ENCODE measurements around the gene CACNA2D4. TPM values are rescaled to one million over a fixed set of nuclear protein-coding genes. Genes with fewer than 3 reads are reported as not detected.
A peak's percentile ranks its signal among the peaks of the same experiment; 100 is the strongest.

CACNA2D4 gene
- total and polyA plus RNA-seq, 5 donors from 2014 or later, result 2.9 to 10.4 (median 6.4) TPM

DNA sequence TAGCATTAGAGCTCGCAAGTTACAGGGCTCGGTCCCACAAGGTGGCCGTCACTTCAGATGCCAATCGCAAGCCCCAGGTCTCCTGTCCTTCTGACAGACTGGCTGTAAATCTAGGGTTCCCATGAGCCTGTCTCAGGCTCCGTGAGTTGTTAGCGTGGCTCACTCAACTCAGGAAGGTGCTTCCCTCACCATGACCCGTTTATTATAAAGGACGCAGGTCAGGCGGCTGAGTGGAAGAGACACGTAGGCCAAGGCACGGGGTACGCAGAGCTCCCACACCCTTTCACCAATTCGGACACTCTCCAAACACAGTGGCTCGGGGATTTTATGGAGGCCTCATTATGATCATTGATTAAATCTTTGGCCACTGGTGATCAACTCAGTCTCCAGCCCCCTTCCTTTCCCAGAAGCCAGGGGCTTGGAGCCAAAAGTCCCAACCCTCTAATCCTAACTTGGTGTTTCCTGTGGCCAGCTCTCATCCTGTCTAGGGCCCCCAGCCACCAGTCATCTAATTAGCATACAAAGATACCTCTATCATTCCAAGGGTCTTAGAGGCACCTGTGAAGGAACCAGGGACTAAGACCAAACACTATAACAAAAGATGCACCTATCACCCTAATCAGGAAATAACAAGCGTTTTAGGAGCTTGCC is 123.9 kb downstream of the CACNA2D4 start:
- Mint-ChIP-seq H3K9me3 (no peaks in the 10 kb centered on the region), H3K27ac (peak overlapping the region in 1 of 3 donors; percentile 31), H3K36me3 (no peaks in the 10 kb centered on the region), H3K4me1 (peaks cover 13 to 35% (median 18%) of the 10 kb centered on the region in 4 donors), H3K4me3 (peak overlapping the region in 2 of 4 donors; percentile 71 to 81), H3K27me3 (no peaks in the 10 kb centered on the region)
- no peak overlapping the region for H3K27ac ChIP-seq (ENCODE audit: insufficient read depth, low read length, poor library complexity, severe bottlenecking)
- H3K36me3 ChIP-seq (ENCODE audit: control insufficient read depth, insufficient read depth, low read length), result no peaks in the 10 kb centered on the region
- DNase-seq (no peak), ATAC-seq (ENCODE audit: low read depth in 2 of 2) (no peak)
- no peaks in the 10 kb centered on the region for H3K9me3 ChIP-seq (ENCODE audit: control insufficient read depth in 2 of 2, low read length in 2 of 2)
- no peaks in the 10 kb centered on the region for H3K27me3 ChIP-seq (ENCODE audit: control insufficient read depth, insufficient read depth, low read length)
- H3K4me3 ChIP-seq (ENCODE audit: low read depth, low read length), result no peak overlapping the region
- H3K4me1 ChIP-seq (ENCODE audit: control insufficient read depth, insufficient read depth, low read length, poor library complexity, severe bottlenecking), result peaks cover 30% of the 10 kb centered on the region

GRCh38 chr12:1793426-1794210 is 124.8 kb downstream of the CACNA2D4 start:
- Histone ChIP-seq H3K4me3 (ENCODE audit: low read depth, low read length) (no peak overlapping the region), H3K27ac (ENCODE audit: insufficient read depth, low read length, poor library complexity, severe bottlenecking) (no peak overlapping the region), H3K36me3 (ENCODE audit: control insufficient read depth, insufficient read depth, low read length) (no peaks in the 10 kb centered on the region), H3K27me3 (ENCODE audit: control insufficient read depth, insufficient read depth, low read length) (no peaks in the 10 kb centered on the region), H3K9me3 (ENCODE audit: control insufficient read depth in 2 of 2, low read length in 2 of 2) (no peaks in the 10 kb centered on the region), H3K4me1 (ENCODE audit: control insufficient read depth, insufficient read depth, low read length, poor library complexity, severe bottlenecking) (peaks cover 30% of the 10 kb centered on the region)
- no peaks in the 10 kb centered on the region for H3K9me3 Mint-ChIP-seq
- H3K27ac Mint-ChIP-seq, result no peak overlapping the region
- peak overlapping the region in 2 of 4 donors; percentile 71 to 81 for H3K4me3 Mint-ChIP-seq
- no peaks in the 10 kb centered on the region for H3K27me3 Mint-ChIP-seq
- ATAC-seq (ENCODE audit: low read depth in 2 of 2), result no peak
- no peak for DNase-seq
- no peaks in the 10 kb centered on the region for H3K36me3 Mint-ChIP-seq
- H3K4me1 Mint-ChIP-seq, result peaks cover 13 to 29% (median 18%) of the 10 kb centered on the region in 4 donors

- no peak overlapping the region for H3K4me3 ChIP-seq (ENCODE audit: low read depth, low read length)
Measured at GRCh38 chr12:1792406-1792805, 126.0 kb downstream of the CACNA2D4 start.

DNA sequence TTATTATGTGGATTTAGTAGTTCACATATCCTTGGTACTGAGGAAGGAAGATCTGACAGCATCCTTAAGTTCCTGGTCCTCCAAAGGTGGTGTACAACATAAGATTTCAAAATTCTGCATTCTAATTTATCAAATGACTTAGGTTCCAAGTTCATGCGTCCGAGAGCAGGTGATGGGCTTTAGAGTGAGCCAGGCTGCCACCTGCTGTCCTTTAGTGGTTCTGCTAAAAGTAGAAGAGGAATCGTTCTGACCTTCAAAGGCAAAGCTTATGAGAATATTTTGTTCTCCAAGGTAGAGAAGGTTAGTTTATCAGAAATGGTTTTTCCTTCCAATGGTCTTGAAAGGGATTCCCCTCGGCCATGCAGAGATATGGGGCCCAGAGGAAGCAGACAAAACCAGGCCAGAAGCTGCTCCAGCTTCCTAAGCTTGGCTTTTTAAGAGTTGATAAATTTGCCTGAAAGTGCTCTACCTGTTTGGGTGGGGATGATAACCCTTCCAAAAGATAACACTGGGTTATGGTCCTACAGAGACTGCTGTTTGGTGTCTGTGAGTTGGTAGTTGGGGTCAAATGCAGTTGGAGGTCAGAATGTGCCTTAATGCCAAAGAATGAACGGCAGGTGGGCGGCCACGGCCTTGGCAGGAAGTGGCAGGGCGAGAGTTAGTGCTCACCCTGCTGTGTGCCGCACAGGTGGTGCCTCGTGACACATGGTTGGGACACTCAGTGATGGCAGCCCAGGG is 127.2 kb downstream of the CACNA2D4 start:
- H3K27ac Mint-ChIP-seq, result peak overlapping the region; percentile 56 to 86 (median 84)
- Histone ChIP-seq H3K9me3 (ENCODE audit: control insufficient read depth in 2 of 2, low read length in 2 of 2) (no peaks in the 10 kb centered on the region), H3K27me3 (ENCODE audit: control insufficient read depth, insufficient read depth, low read length) (no peaks in the 10 kb centered on the region), H3K27ac (ENCODE audit: insufficient read depth, low read length, poor library complexity, severe bottlenecking) (peak overlapping the region; percentile 59), H3K4me1 (ENCODE audit: control insufficient read depth, insufficient read depth, low read length, poor library complexity, severe bottlenecking) (peaks cover 21% of the 10 kb centered on the region), H3K4me3 (ENCODE audit: low read depth, low read length) (no peak overlapping the region), H3K36me3 (ENCODE audit: control insufficient read depth, insufficient read depth, low read length) (peaks cover 8% of the 10 kb centered on the region)
- H3K4me1 Mint-ChIP-seq, result peaks cover 11 to 27% (median 18%) of the 10 kb centered on the region in 4 donors
- peaks cover 4% of the 10 kb centered on the region for H3K36me3 Mint-ChIP-seq
- peak overlapping the region; percentile 16 to 62 (median 34) for H3K4me3 Mint-ChIP-seq
- DNase-seq (peak; percentile 57 to 85 (median 74)), ATAC-seq (ENCODE audit: low read depth in 2 of 2) (peak; percentile 29 to 41)
- no peaks in the 10 kb centered on the region for H3K9me3 Mint-ChIP-seq
- H3K27me3 Mint-ChIP-seq, result no peaks in the 10 kb centered on the region

More at GRCh38 chr12:1792406-1792805, 126.0 kb downstream of the CACNA2D4 start:
- peak overlapping the region in 2 of 3 donors; percentile 84 to 86 for H3K27ac Mint-ChIP-seq
- H3K9me3 Mint-ChIP-seq, result no peaks in the 10 kb centered on the region
- H3K4me1 Mint-ChIP-seq, result peaks cover 13 to 27% (median 18%) of the 10 kb centered on the region in 4 donors
- no peaks in the 10 kb centered on the region for H3K27me3 Mint-ChIP-seq
- Histone ChIP-seq H3K36me3 (ENCODE audit: control insufficient read depth, insufficient read depth, low read length) (no peaks in the 10 kb centered on the region), H3K9me3 (ENCODE audit: control insufficient read depth in 2 of 2, low read length in 2 of 2) (no peaks in the 10 kb centered on the region), H3K4me1 (ENCODE audit: control insufficient read depth, insufficient read depth, low read length, poor library complexity, severe bottlenecking) (peaks cover 27% of the 10 kb centered on the region), H3K27me3 (ENCODE audit: control insufficient read depth, insufficient read depth, low read length) (no peaks in the 10 kb centered on the region), H3K27ac (ENCODE audit: insufficient read depth, low read length, poor library complexity, severe bottlenecking) (no peak overlapping the region)
- ATAC-seq (ENCODE audit: low read depth in 2 of 2) (no peak), DNase-seq (no peak)
- H3K4me3 Mint-ChIP-seq, result peak overlapping the region in 2 of 4 donors; percentile 9 to 69
- no peaks in the 10 kb centered on the region for H3K36me3 Mint-ChIP-seq

- Histone ChIP-seq H3K4me1 (ENCODE audit: control insufficient read depth, insufficient read depth, low read length, poor library complexity, severe bottlenecking) (peaks cover 15% of the 10 kb centered on the region), H3K4me3 (ENCODE audit: low read depth, low read length) (no peak overlapping the region), H3K9me3 (ENCODE audit: control insufficient read depth in 2 of 2, low read length in 2 of 2) (no peaks in the 10 kb centered on the region), H3K36me3 (ENCODE audit: control insufficient read depth, insufficient read depth, low read length) (peaks cover 16% of the 10 kb centered on the region), H3K27ac (ENCODE audit: insufficient read depth, low read length, poor library complexity, severe bottlenecking) (no peak overlapping the region), H3K27me3 (ENCODE audit: control insufficient read depth, insufficient read depth, low read length) (no peaks in the 10 kb centered on the region)
- no peaks in the 10 kb centered on the region for H3K9me3 Mint-ChIP-seq
- H3K27me3 Mint-ChIP-seq, result no peaks in the 10 kb centered on the region
- peak overlapping the region in 1 of 3 donors; percentile 46 for H3K27ac Mint-ChIP-seq
- H3K36me3 Mint-ChIP-seq, result peaks cover 10% of the 10 kb centered on the region
- no peak overlapping the region for H3K4me3 Mint-ChIP-seq
- ATAC-seq (ENCODE audit: low read depth in 2 of 2) (no peak), DNase-seq (peak in 1 of 3 donors; percentile 26)
- peaks cover 7 to 21% (median 18%) of the 10 kb centered on the region in 4 donors for H3K4me1 Mint-ChIP-seq
Measured at GRCh38 chr12:1790444-1790843, 128.0 kb downstream of the CACNA2D4 start.

DNA sequence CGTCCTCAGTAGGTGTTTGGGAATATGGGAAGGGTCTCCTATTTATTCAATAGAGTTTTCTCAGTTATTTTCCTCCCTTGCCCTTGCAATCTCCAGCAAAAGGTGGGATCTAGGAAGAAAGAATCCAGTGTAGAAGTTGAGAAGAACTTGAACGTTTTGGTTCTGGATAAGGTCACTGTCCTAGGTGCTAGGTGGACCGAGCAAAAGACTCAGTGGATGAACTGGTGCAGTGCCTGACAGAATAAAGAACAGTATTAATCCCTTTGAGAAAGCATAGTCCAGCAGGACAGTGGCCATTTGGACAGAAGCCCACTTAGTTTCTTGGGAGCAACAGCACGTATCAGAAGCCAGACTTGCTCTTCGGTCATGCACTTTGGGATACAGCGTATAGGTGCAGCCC is 130.7 kb downstream of the CACNA2D4 start:
- no peak overlapping the region for H3K27ac Mint-ChIP-seq
- no peaks in the 10 kb centered on the region for H3K27me3 Mint-ChIP-seq
- H3K27ac ChIP-seq (ENCODE audit: insufficient read depth, low read length, poor library complexity, severe bottlenecking), result no peak overlapping the region
- ATAC-seq (ENCODE audit: low read depth in 2 of 2) (no peak), DNase-seq (no peak)
- peaks cover 15% of the 10 kb centered on the region for H3K4me1 ChIP-seq (ENCODE audit: control insufficient read depth, insufficient read depth, low read length, poor library complexity, severe bottlenecking)
- no peak overlapping the region for H3K4me3 ChIP-seq (ENCODE audit: low read depth, low read length)
- no peaks in the 10 kb centered on the region for H3K9me3 ChIP-seq (ENCODE audit: control insufficient read depth in 2 of 2, low read length in 2 of 2)
- no peaks in the 10 kb centered on the region for H3K27me3 ChIP-seq (ENCODE audit: control insufficient read depth, insufficient read depth, low read length)
- H3K36me3 Mint-ChIP-seq, result peaks cover 25% of the 10 kb centered on the region
- peaks cover 28% of the 10 kb centered on the region for H3K36me3 ChIP-seq (ENCODE audit: control insufficient read depth, insufficient read depth, low read length)
- peaks cover 7 to 20% (median 18%) of the 10 kb centered on the region in 4 donors for H3K4me1 Mint-ChIP-seq
- H3K4me3 Mint-ChIP-seq, result no peak overlapping the region
- H3K9me3 Mint-ChIP-seq, result no peaks in the 10 kb centered on the region

DNA sequence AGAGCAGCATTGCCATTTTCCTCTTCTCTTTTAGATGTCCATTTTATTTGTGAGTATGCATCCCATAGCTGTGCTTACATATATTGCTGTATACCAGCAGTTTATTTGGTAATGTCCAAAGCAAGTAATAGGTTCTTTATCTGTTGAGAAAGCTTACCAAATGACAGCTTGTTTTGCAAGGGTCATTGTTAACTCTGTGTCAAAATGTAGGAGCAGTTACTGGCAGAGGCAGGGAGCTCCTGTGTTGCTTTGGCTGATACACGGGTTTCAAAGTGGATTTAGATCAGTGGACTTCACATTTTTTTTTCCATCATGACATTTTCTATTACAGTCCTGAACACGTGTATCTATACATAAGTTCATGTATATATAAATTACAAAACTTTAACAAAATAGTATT is 136.2 kb downstream of the CACNA2D4 start:
- no peaks in the 10 kb centered on the region for H3K27me3 Mint-ChIP-seq
- H3K4me3 ChIP-seq (ENCODE audit: low read depth, low read length), result no peak overlapping the region
- H3K9me3 ChIP-seq (ENCODE audit: control insufficient read depth in 2 of 2, low read length in 2 of 2), result no peaks in the 10 kb centered on the region
- H3K4me1 Mint-ChIP-seq, result peaks cover 0 to 6% (median 4%) of the 10 kb centered on the region in 4 donors
- H3K4me3 Mint-ChIP-seq, result no peak overlapping the region
- H3K36me3 ChIP-seq (ENCODE audit: control insufficient read depth, insufficient read depth, low read length), result peaks cover 67% of the 10 kb centered on the region
- no peak overlapping the region for H3K27ac Mint-ChIP-seq
- H3K36me3 Mint-ChIP-seq, result peaks cover 47% of the 10 kb centered on the region
- H3K4me1 ChIP-seq (ENCODE audit: control insufficient read depth, insufficient read depth, low read length, poor library complexity, severe bottlenecking), result no peaks in the 10 kb centered on the region
- no peak overlapping the region for H3K27ac ChIP-seq (ENCODE audit: insufficient read depth, low read length, poor library complexity, severe bottlenecking)
- no peak for ATAC-seq (ENCODE audit: low read depth in 2 of 2)
- no peaks in the 10 kb centered on the region for H3K27me3 ChIP-seq (ENCODE audit: control insufficient read depth, insufficient read depth, low read length)
- no peak for DNase-seq
- no peaks in the 10 kb centered on the region for H3K9me3 Mint-ChIP-seq
